Measurements from ENCODE around the gene TBL1XR1.
"Not testable (repeated sequence)": the region's sequence is repeated elsewhere in the genome, so short reads cannot be mapped to it uniquely, and the experiment has no call there.

Gene TBL1XR1

GRCh38 chr3:177185035-177185574 is 12.2 kb downstream of the TBL1XR1 start:
- H3K36me3 ChIP-seq (replicated peaks), result no peaks in the 10 kb centered on the region
- no peak overlapping the region for H3K27ac ChIP-seq
- H3K27me3 ChIP-seq (replicated peaks), result no peaks in the 10 kb centered on the region
- TF ChIP-seq CTCF (IDR thresholded peaks at IDR 0.05; ENCODE audit: low read depth, low read length, missing control alignments), result no peak
- no peak overlapping the region for H3K4me3 ChIP-seq (ENCODE audit: low read depth, low read length)
- in situ Hi-C loops (cut with HindIII; ENCODE audit: low pct_ligation_motif_present, low sequenced_read_pairs), result no loop called here
- DNase-seq, result no peak

- H3K4me3 ChIP-seq (ENCODE audit: low read depth, low read length); H3K27ac ChIP-seq; DNase-seq; H3K27me3 ChIP-seq (replicated peaks); H3K36me3 ChIP-seq (replicated peaks); in situ Hi-C loops (cut with HindIII; ENCODE audit: low pct_ligation_motif_present, low sequenced_read_pairs): not testable (repeated sequence)
- TF ChIP-seq CTCF (IDR thresholded peaks at IDR 0.05; ENCODE audit: low read depth, low read length, missing control alignments), result peak; percentile 14
These were observed 12.7 kb downstream of the TBL1XR1 start for GRCh38 chr3:177184602-177185001.

GRCh38 chr3:177182352-177182751 is 14.9 kb downstream of the TBL1XR1 start:
- no peaks in the 10 kb centered on the region for H3K27me3 ChIP-seq (replicated peaks)
- H3K4me3 ChIP-seq (ENCODE audit: low read depth, low read length), result no peak overlapping the region
- in situ Hi-C loops (cut with HindIII; ENCODE audit: low pct_ligation_motif_present, low sequenced_read_pairs), result no loop called here
- DNase-seq, result no peak
- H3K36me3 ChIP-seq (replicated peaks), result no peaks in the 10 kb centered on the region
- no peak for TF ChIP-seq CTCF (IDR thresholded peaks at IDR 0.05; ENCODE audit: low read depth, low read length, missing control alignments)
- H3K27ac ChIP-seq, result no peak overlapping the region

GRCh38 chr3:177181418-177181817 is 15.9 kb downstream of the TBL1XR1 start:
- Histone ChIP-seq H3K27ac (no peak overlapping the region), H3K27me3 (replicated peaks) (no peaks in the 10 kb centered on the region), H3K36me3 (replicated peaks) (no peaks in the 10 kb centered on the region), H3K4me3 (ENCODE audit: low read depth, low read length) (no peak overlapping the region)
- no peak for DNase-seq
- TF ChIP-seq CTCF (IDR thresholded peaks at IDR 0.05; ENCODE audit: low read depth, low read length, missing control alignments), result no peak
- in situ Hi-C loops (cut with HindIII; ENCODE audit: low pct_ligation_motif_present, low sequenced_read_pairs), result no loop called here

GRCh38 chr3:177180506-177180905 is 16.8 kb downstream of the TBL1XR1 start:
- H3K27me3 ChIP-seq (replicated peaks), result no peaks in the 10 kb centered on the region
- no peak for DNase-seq
- no peak overlapping the region for H3K27ac ChIP-seq
- H3K36me3 ChIP-seq (replicated peaks), result no peaks in the 10 kb centered on the region
- no peak for TF ChIP-seq CTCF (IDR thresholded peaks at IDR 0.05; ENCODE audit: low read depth, low read length, missing control alignments)
- in situ Hi-C loops (cut with HindIII; ENCODE audit: low pct_ligation_motif_present, low sequenced_read_pairs), result no loop called here
- H3K4me3 ChIP-seq (ENCODE audit: low read depth, low read length), result no peak overlapping the region

All from brain microvascular endothelial cell (primary cell).